ENCODE data around the gene PDE6B. TPM values are rescaled to one million over a fixed set of nuclear protein-coding genes. Genes with fewer than 3 reads are reported as not detected.

Gene PDE6B
- total RNA-seq: 1 to 10 TPM in 1 of 2 donors, under 1 TPM in 1; 0.67 to 2.8 TPM

GRCh38 chr4:624705-625590, at the start of gene PDE6B:
Gene PDE6B, plus strand, starts transcription at chr4:625573. Its CDS starts 54 bp downstream, at chr4:625627.

DNA sequence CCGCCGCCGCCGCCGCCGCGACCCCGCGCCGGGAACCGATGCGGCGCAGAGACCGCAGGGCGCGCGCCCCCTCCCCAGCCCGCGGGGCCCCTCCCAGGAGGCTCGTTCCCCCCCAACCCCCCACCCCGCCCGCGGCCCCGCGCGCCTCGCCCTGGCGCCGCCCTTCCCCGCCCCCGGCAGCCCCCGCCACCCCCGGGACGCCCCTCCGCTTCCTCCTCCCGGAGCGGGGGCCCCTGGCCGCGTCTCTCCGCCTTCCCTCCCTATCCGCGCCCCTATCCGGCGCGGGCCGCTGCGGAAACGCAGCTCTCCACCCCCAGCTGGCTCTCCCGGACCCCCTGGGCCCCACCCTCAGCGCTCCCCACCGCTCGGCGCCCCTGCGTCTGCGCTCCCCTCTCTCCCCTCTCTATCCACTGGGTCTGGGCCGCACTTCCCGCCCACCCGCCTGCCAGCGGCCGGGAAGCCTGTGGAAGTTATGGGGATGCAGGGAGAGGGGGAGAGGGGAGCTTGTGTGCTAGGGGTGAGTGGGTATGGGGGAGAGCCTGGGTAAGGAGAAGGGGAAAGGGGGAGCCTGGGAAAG, 49.0 kb upstream of the PDE6B start, which contains the start of gene TMEM271:
Gene TMEM271, minus strand, starts transcription at position 51 of the 577 bp plus-strand sequence. CDS start 233 bp downstream, outside the sequence.

GRCh38 chr4:674172-675035, 49.0 kb downstream of the PDE6B start, which contains the start of the genes ATP5ME and MYL5:
Gene ATP5ME, minus strand, starts transcription at chr4:674276. Its CDS starts 29 bp downstream, at chr4:674247.
Gene MYL5, plus strand, starts transcription at chr4:674542. Its CDS starts 3,485 bp downstream, at chr4:678027.

DNA sequence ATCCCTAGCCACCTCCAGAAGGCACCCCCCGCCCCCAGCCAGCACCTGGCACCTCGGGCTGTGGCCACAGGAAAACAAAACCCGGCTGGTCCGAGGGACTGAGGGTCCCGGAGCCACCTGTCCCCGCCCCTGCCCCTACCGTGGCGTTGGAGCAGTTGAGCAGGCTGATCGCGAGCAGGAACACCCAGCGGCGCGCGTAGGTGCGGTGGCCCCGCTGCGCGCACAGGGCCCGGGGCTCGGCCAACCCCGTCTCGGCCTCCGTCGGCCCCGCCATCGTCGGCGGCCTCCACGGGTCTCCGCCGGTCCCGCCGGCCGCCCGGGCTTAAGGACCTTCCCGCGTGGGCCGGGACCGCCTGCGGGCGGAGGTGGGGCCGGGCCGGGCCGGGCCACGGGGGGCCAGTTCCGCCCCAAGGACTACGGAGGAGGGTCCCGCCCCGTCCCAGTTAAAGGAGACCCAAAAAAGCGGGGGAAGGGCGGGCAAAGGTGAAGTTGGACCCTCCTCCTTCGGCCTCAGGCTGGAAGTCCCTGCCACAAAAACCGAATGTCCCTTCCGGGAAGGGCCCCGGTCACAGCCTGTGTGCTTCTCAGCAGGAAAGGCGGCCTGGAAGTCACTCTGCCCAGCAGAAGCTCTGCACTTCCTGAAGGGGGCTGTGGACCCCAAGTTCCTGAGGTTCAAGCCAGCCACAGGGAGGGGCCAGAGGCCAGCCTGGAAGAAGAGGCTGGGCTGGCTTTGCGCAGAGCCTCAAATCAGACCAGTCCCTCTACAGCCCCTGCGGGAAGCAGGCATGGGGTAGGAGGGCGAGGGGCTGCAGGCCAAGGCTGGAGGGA, 63.7 kb downstream of the PDE6B start, which contains the start of gene SLC49A3:
Gene SLC49A3, minus strand, starts transcription at position 298 of the 828 bp plus-strand sequence. Its CDS starts 24 bp downstream, at position 274.

GRCh38 chr4:705278-706082, 80.1 kb downstream of the PDE6B start, which contains the start of gene PCGF3:
Gene PCGF3, plus strand, starts transcription at chr4:705832. Its CDS starts 27,849 bp downstream, at chr4:733681.

Other genes starting within 250 kb of the PDE6B start
- gene ZNF721, start 126.4 kb upstream of the PDE6B start, total RNA-seq: 10 to 100 TPM in 1 of 2 donors, 1 to 10 TPM in 1; 9.7 to 18.2 TPM
- 10 to 100 TPM; 30.6 to 33.6 TPM for gene PIGG, start 126.4 kb upstream of the PDE6B start, total RNA-seq
- not detected for gene TMEM271, start 49.3 kb upstream of the PDE6B start, total RNA-seq
- gene ATP5ME, start 48.7 kb downstream of the PDE6B start, total RNA-seq: 100 to 1,000 TPM; 102 to 135 TPM
- gene MYL5, start 49.0 kb downstream of the PDE6B start, total RNA-seq: 10 to 100 TPM in 1 of 2 donors, 1 to 10 TPM in 1; 5.3 to 24.8 TPM
- 1 to 10 TPM; 4.3 to 5.9 TPM for gene SLC49A3, start 63.6 kb downstream of the PDE6B start, total RNA-seq
- 10 to 100 TPM; 30.6 to 33.3 TPM for gene PCGF3, start 80.3 kb downstream of the PDE6B start, total RNA-seq
- not detected for gene CPLX1, start 200.6 kb downstream of the PDE6B start, total RNA-seq